Panc1 (cell line): ENCODE results near the gene TOPBP1. TPM values are rescaled to one million over a fixed set of nuclear protein-coding genes. Genes with fewer than 3 reads are reported as not detected.

Experiments used
- ATAC-seq: fragments of 200-7000 bp; cut with Tn5 transposase; 2 replicates; pipeline ENCODE4 v1.9.1; 2020; ENCODE audit warnings: mild to moderate bottlenecking, moderate library complexity
- BruUV-seq: library from RNA; stranded (reverse); fragments of 400-500 nt; replicated peaks from 2 replicates; lab custom pipeline; 2021; lab: Mats Ljungman, UMichigan
- CTCF ChIA-PET: fragments of 300-600 bp; sonication (Branson Sonifier 250); formaldehyde crosslinking; loops from one replicate; lab custom pipeline; 2022; ENCODE audit warnings: antibody characterized with exemption; lab: Charles Lee
- POLR2A ChIA-PET: fragments of 300-600 bp; sonication (Branson Sonifier 250); formaldehyde crosslinking; loops from one replicate; lab custom pipeline; 2022; ENCODE audit warnings: antibody characterized with exemption; lab: Charles Lee
- DNase-seq: peaks from one replicate; pipeline ENCODE4 v3.0.0-alpha.2; 2010; ENCODE audit warnings: low read depth, low spot score
- H3K27ac ChIP-seq: 2 replicates; pipeline ENCODE4 v1.5.1; 2011; ENCODE audit warnings: mild to moderate bottlenecking, low read length, inconsistent platforms
- H3K27me3 ChIP-seq: fragments of 200-500 bp; sonication (Bioruptor generic); 2 replicates; pipeline ENCODE4 v1.6.0; 2014; ENCODE audit warnings: low read length, inconsistent platforms; ENCODE audit not compliant: control insufficient read depth, insufficient read depth
- H3K36me3 ChIP-seq: fragments of 200-500 bp; sonication (Bioruptor generic); 2 replicates; pipeline ENCODE4 v1.5.1; 2014; ENCODE audit warnings: inconsistent platforms, mild to moderate bottlenecking, low read length, moderate library complexity; ENCODE audit not compliant: control insufficient read depth, insufficient read depth
- H3K4me1 ChIP-seq: 2 replicates; pipeline ENCODE4 v1.5.1; 2011; ENCODE audit warnings: inconsistent platforms, mild to moderate bottlenecking, low read length, moderate library complexity; ENCODE audit not compliant: control insufficient read depth, insufficient read depth
- H3K4me3 ChIP-seq, 2 experiments: 2 replicates each; pipeline ENCODE4 v1.5.1; 2011 to 2012; ENCODE audit warnings: low read depth in 2 of 2, low read length in 2 of 2, mild to moderate bottlenecking in 2 of 2, inconsistent platforms in 1 of 2, moderate library complexity in 1 of 2
- H3K9me3 ChIP-seq: fragments of 200-500 bp; sonication (Bioruptor generic); 2 replicates; pipeline ENCODE4 v1.5.1; 2014; ENCODE audit warnings: low read depth, mild to moderate bottlenecking, inconsistent platforms, low read length, moderate library complexity; ENCODE audit not compliant: control insufficient read depth, insufficient read depth
- POLR2AphosphoS5 ChIP-seq: IDR thresholded peaks from 2 replicates; pipeline ENCODE4 v1.6.1; 2012; ENCODE audit warnings: mild to moderate bottlenecking, low read depth, low read length, moderate library complexity
- SIN3A ChIP-seq: IDR thresholded peaks from 2 replicates; pipeline ENCODE4 v1.6.1; 2012; ENCODE audit warnings: low read depth, mild to moderate bottlenecking, low read length, moderate library complexity, borderline replicate concordance; ENCODE audit not compliant: insufficient read depth
- TCF7L2 ChIP-seq: IDR thresholded peaks from 2 replicates; pipeline ENCODE4 v1.6.1; 2011; ENCODE audit warnings: mild to moderate bottlenecking, low read depth, low read length, inconsistent platforms
- in situ Hi-C: cut with HindIII; loops from 2 replicates; pipeline ENCODE4 v1.10.0; 2016; ENCODE audit warnings: low sequenced_read_pairs, low pct_unique_long_range_greater_than_20kb
- intact Hi-C: fragments of 100-400 bp; cut with micrococcal nuclease; formaldehyde crosslinking; loops from one replicate; pipeline ENCODE4 v1.10.0; 2022; ENCODE audit not compliant: unreplicated experiment
- total RNA-seq: library from RNA; stranded (reverse); gene quantifications from one replicate; pipeline ENCODE4 v1.2.1, GENCODE V29; 2021; ENCODE audit not compliant: unreplicated experiment
- TF ChIP-seq, protein P1 (sequence below): fragments of 450-650 bp; IDR thresholded peaks from 2 replicates; pipeline ENCODE4 v1.5.1; 2017; ENCODE audit warnings: mild to moderate bottlenecking
- TF ChIP-seq, protein P2 (sequence below), 2 experiments: IDR thresholded peaks; 2 replicates each; pipeline ENCODE4 v1.6.1; 2011 to 2012; ENCODE audit warnings: low read depth in 2 of 2, control low read depth in 1 of 2, low read length in 1 of 2, mild to moderate bottlenecking in 1 of 2, moderate library complexity in 1 of 2; ENCODE audit not compliant: insufficient read depth in 1 of 2

TOPBP1 gene
- total RNA-seq, 1 experiment from 2014 or later = 78.4 TPM

DNA sequence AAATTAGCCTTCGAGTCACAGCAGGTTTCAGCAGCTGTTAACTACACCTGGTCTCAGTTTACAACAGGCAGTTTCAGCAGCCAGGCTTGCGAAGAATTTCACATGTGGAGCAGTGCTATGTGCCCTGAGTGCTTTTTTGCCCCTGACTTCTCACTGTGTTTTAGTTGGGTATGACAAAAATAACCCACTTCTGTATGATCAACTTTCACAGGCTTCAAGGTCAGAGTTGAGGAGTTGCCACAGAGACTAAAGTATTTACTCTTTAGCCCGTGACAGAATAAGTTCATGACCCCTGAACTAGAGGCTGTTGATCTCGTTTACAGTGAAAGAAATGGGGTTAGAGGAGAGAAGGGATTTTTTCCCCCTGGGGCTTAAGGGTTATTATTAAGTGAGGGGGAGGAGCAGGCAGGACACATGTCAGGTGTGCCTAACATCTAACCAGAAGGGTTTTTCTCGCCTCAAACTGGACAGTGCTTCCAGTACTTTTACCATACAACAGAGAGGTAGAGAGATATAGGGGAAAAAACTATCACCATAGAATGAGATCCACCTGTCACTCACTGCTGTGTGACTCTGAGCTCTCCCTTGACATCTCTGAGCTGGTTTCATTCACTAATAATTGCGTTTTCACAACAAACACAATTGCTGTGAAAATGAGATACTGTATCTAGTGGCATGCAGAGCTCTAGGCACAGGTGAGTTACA, 14.0 kb upstream of the TOPBP1 start:
- TF ChIP-seq TCF7L2 (no peak), POLR2AphosphoS5 (no peak), SIN3A (no peak)
- TF ChIP-seq, protein P1, sequence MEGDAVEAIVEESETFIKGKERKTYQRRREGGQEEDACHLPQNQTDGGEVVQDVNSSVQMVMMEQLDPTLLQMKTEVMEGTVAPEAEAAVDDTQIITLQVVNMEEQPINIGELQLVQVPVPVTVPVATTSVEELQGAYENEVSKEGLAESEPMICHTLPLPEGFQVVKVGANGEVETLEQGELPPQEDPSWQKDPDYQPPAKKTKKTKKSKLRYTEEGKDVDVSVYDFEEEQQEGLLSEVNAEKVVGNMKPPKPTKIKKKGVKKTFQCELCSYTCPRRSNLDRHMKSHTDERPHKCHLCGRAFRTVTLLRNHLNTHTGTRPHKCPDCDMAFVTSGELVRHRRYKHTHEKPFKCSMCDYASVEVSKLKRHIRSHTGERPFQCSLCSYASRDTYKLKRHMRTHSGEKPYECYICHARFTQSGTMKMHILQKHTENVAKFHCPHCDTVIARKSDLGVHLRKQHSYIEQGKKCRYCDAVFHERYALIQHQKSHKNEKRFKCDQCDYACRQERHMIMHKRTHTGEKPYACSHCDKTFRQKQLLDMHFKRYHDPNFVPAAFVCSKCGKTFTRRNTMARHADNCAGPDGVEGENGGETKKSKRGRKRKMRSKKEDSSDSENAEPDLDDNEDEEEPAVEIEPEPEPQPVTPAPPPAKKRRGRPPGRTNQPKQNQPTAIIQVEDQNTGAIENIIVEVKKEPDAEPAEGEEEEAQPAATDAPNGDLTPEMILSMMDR = no peak
- TF ChIP-seq, protein P2, sequence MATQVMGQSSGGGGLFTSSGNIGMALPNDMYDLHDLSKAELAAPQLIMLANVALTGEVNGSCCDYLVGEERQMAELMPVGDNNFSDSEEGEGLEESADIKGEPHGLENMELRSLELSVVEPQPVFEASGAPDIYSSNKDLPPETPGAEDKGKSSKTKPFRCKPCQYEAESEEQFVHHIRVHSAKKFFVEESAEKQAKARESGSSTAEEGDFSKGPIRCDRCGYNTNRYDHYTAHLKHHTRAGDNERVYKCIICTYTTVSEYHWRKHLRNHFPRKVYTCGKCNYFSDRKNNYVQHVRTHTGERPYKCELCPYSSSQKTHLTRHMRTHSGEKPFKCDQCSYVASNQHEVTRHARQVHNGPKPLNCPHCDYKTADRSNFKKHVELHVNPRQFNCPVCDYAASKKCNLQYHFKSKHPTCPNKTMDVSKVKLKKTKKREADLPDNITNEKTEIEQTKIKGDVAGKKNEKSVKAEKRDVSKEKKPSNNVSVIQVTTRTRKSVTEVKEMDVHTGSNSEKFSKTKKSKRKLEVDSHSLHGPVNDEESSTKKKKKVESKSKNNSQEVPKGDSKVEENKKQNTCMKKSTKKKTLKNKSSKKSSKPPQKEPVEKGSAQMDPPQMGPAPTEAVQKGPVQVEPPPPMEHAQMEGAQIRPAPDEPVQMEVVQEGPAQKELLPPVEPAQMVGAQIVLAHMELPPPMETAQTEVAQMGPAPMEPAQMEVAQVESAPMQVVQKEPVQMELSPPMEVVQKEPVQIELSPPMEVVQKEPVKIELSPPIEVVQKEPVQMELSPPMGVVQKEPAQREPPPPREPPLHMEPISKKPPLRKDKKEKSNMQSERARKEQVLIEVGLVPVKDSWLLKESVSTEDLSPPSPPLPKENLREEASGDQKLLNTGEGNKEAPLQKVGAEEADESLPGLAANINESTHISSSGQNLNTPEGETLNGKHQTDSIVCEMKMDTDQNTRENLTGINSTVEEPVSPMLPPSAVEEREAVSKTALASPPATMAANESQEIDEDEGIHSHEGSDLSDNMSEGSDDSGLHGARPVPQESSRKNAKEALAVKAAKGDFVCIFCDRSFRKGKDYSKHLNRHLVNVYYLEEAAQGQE (IDR thresholded peaks at IDR 0.05; ENCODE audit: insufficient read depth in 1 of 2, low read depth in 2 of 2, low read length in 1 of 2) = no peak
- ChIA-PET CTCF (no interaction called here), POLR2A (no interaction called here)
- H3K9me3 ChIP-seq = no peaks in the 10 kb centered on the region
- BruUV-seq = no TSS peak
- no peaks in the 10 kb centered on the region for H3K4me1 ChIP-seq
- H3K36me3 ChIP-seq = no peaks in the 10 kb centered on the region
- H3K27me3 ChIP-seq = no peaks in the 10 kb centered on the region; the same call in 1 of the 2 replicates
- intact Hi-C loops (no loop called here), in situ Hi-C loops (no loop called here)
- ATAC-seq (no peak), DNase-seq (no peak)
- H3K27ac ChIP-seq = no peak overlapping the region
- no peak overlapping the region for H3K4me3 ChIP-seq

DNA sequence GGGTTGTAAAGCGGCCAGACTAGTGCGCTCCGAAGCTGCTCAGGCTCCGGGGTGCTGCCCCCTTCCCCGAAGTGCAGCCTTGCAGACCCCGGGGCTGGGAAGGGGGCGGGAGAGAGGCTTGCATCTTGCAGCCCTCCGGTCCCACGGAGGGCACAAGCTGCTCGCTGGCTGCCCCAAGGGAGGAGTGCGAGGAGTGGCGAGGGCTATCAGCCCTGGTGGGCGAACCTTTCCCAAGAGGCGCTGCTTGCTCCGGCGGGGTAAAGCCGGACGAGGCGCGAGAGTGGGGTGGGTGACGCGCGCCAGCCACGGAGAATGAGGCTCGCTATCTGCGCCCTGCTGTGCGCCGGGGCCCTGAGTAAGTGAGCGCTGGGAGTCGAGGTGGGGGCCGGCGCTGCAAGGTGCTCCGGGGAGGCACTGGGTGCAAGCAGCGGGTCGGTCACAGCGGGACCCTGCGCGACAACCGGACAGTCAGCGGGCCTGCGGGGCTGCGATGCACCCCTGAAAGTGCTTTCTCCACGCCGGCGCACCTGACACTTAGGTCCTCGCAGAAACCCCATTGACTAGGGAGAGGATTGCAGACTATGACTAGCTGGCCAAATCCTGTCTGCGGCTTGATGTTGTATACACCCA, 12.7 kb upstream of the TOPBP1 start:
- H3K4me1 ChIP-seq = no peaks in the 10 kb centered on the region
- no peaks in the 10 kb centered on the region for H3K9me3 ChIP-seq
- ATAC-seq = no peak
- in situ Hi-C loops (no loop called here), intact Hi-C loops (no loop called here)
- H3K27ac ChIP-seq = no peak overlapping the region
- no peaks in the 10 kb centered on the region for H3K36me3 ChIP-seq
- no peak for DNase-seq
- ChIA-PET POLR2A (no interaction called here), CTCF (no interaction called here)
- no TSS peak for BruUV-seq
- H3K27me3 ChIP-seq = no peaks in the 10 kb centered on the region; the same call in 1 of the 2 replicates
- TF ChIP-seq SIN3A (no peak), TCF7L2 (no peak), POLR2AphosphoS5 (no peak)
- TF ChIP-seq, protein P1 = no peak
- TF ChIP-seq, protein P2 (IDR thresholded peaks at IDR 0.05; ENCODE audit: insufficient read depth in 1 of 2, low read depth in 2 of 2, low read length in 1 of 2) = no peak
- H3K4me3 ChIP-seq = no peak overlapping the region
